Mesothelial cell of epicardium (in vitro differentiated cells): ENCODE data around the gene GULP1. TPM values are rescaled to one million over a fixed set of nuclear protein-coding genes. Genes with fewer than 3 reads are reported as not detected.

ENCODE experiments used
- DNase-seq, 2 experiments: peaks; one replicate each; pipeline ENCODE4 v3.0.0; 2021; ENCODE audit warnings: low spot score in 2 of 2; ENCODE audit not compliant: unreplicated experiment in 2 of 2
- H3K27ac Mint-ChIP-seq: 2 replicates; pipeline ENCODE4 v1.8.0; 2021; ENCODE audit warnings: mixed read lengths
- H3K27me3 Mint-ChIP-seq: 2 replicates; pipeline ENCODE4 v1.8.0; 2021; ENCODE audit warnings: low read depth, mixed read lengths
- H3K36me3 Mint-ChIP-seq: 2 replicates; pipeline ENCODE4 v1.8.0; 2021; ENCODE audit warnings: mixed read lengths
- H3K4me1 Mint-ChIP-seq: 2 replicates; pipeline ENCODE4 v1.8.0; 2021; ENCODE audit warnings: mixed read lengths
- H3K4me3 Mint-ChIP-seq: 2 replicates; pipeline ENCODE4 v1.8.0; 2021; ENCODE audit warnings: mild to moderate bottlenecking, moderate library complexity, mixed read lengths
- H3K9me3 Mint-ChIP-seq: 2 replicates; pipeline ENCODE4 v1.8.0; 2021; ENCODE audit warnings: mixed read lengths
- CTCF ChIP-seq: fragments of 200-600 bp; sonication (generic); IDR thresholded peaks from one replicate; pipeline ENCODE4 v1.5.0; 2021; ENCODE audit warnings: antibody characterized with exemption; ENCODE audit not compliant: unreplicated experiment
- total RNA-seq: library from RNA; stranded (reverse); gene quantifications from 3 replicates; pipeline ENCODE4 v1.2.1, GENCODE V29; 2021

GULP1 gene
- total RNA-seq, 1 donor from 2014 or later, result 58.5 TPM

DNA sequence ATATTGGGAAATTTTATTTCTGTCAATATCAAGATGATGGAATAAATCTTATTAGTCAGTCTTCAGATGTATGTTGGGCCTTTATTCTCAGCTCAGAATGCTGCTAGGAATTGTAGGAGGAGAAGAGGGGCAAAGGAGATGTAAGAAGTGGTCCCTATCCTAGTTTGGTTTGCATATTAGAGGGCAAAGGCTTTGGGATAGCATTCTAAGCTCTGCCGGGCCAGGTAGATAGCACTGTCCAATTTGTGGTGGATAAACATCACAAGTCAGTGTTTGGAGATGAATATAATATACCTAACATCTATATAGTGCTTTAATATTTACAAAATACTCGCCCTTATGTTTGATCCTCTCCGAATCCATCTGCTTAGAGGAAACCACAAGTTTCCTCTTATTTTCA is 149.2 kb downstream of the GULP1 start:
- peaks cover 3% of the 10 kb centered on the region for H3K36me3 Mint-ChIP-seq
- no peak overlapping the region for H3K4me3 Mint-ChIP-seq
- peaks cover 15% of the 10 kb centered on the region for H3K4me1 Mint-ChIP-seq
- H3K9me3 Mint-ChIP-seq, result peaks cover 5% of the 10 kb centered on the region
- no peak overlapping the region for H3K27ac Mint-ChIP-seq
- no peak for TF ChIP-seq CTCF
- H3K27me3 Mint-ChIP-seq, result no peaks in the 10 kb centered on the region
- DNase-seq, result no peak

- Mint-ChIP-seq H3K4me1 (peaks cover 15% of the 10 kb centered on the region), H3K4me3 (no peak overlapping the region), H3K27me3 (no peaks in the 10 kb centered on the region), H3K36me3 (peaks cover 3% of the 10 kb centered on the region), H3K9me3 (peaks cover 5% of the 10 kb centered on the region), H3K27ac (no peak overlapping the region)
- DNase-seq, result no peak
- no peak for TF ChIP-seq CTCF
These were observed 149.7 kb downstream of the GULP1 start for GRCh38 chr2:188441288-188441947.

GRCh38 chr2:188443207-188443606 is 151.5 kb downstream of the GULP1 start:
- peaks cover 6% of the 10 kb centered on the region for H3K36me3 Mint-ChIP-seq
- H3K4me3 Mint-ChIP-seq, result no peak overlapping the region
- TF ChIP-seq CTCF, result no peak
- DNase-seq, result no peak
- no peak overlapping the region for H3K27ac Mint-ChIP-seq
- H3K27me3 Mint-ChIP-seq, result no peaks in the 10 kb centered on the region
- peaks cover 17% of the 10 kb centered on the region for H3K4me1 Mint-ChIP-seq
- H3K9me3 Mint-ChIP-seq, result no peaks in the 10 kb centered on the region

- no peak for DNase-seq
- Mint-ChIP-seq H3K9me3 (peaks cover 4% of the 10 kb centered on the region), H3K36me3 (peaks cover 11% of the 10 kb centered on the region), H3K27ac (peak overlapping the region; percentile 14), H3K27me3 (no peaks in the 10 kb centered on the region), H3K4me1 (peaks cover 19% of the 10 kb centered on the region), H3K4me3 (no peak overlapping the region)
- TF ChIP-seq CTCF, result no peak
These were observed 152.6 kb downstream of the GULP1 start for GRCh38 chr2:188444106-188444835.

GRCh38 chr2:188449561-188449960 is 157.9 kb downstream of the GULP1 start:
- no peak for TF ChIP-seq CTCF
- H3K27me3 Mint-ChIP-seq, result no peaks in the 10 kb centered on the region
- no peak overlapping the region for H3K4me3 Mint-ChIP-seq
- peaks cover 32% of the 10 kb centered on the region for H3K4me1 Mint-ChIP-seq
- DNase-seq, result no peak
- peak overlapping the region; percentile 6 for H3K27ac Mint-ChIP-seq
- H3K36me3 Mint-ChIP-seq, result peaks cover 19% of the 10 kb centered on the region
- H3K9me3 Mint-ChIP-seq, result peaks cover 16% of the 10 kb centered on the region
